ENCODE measurements around the gene NEDD8.

The NEDD8 gene

DNA sequence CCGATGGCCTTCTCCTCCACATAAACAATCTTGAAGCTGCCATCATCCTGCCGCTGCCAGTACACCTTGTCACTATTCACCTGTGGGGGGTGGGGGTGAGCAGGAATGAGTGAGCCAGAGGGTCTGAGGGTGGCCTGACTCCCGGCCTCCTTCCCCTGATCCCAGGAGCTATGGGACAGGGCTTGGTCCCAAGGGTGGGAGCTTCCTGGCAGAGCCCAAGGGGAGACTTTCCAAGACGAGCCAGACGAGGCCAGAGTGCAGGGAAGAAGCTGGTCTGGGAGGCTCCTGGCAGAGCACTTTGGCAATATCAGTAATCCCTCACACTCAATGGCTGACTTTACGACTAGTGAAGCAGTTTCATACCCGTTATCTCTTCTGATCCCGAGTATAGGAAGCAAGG, 23.3 kb upstream of the NEDD8 start:
- H3K27ac ChIP-seq: no peak overlapping the region
- TF ChIP-seq ZFX (IDR thresholded peaks at IDR 0.05; ENCODE audit: borderline replicate concordance): no peak
- TF ChIP-seq, protein P1, sequence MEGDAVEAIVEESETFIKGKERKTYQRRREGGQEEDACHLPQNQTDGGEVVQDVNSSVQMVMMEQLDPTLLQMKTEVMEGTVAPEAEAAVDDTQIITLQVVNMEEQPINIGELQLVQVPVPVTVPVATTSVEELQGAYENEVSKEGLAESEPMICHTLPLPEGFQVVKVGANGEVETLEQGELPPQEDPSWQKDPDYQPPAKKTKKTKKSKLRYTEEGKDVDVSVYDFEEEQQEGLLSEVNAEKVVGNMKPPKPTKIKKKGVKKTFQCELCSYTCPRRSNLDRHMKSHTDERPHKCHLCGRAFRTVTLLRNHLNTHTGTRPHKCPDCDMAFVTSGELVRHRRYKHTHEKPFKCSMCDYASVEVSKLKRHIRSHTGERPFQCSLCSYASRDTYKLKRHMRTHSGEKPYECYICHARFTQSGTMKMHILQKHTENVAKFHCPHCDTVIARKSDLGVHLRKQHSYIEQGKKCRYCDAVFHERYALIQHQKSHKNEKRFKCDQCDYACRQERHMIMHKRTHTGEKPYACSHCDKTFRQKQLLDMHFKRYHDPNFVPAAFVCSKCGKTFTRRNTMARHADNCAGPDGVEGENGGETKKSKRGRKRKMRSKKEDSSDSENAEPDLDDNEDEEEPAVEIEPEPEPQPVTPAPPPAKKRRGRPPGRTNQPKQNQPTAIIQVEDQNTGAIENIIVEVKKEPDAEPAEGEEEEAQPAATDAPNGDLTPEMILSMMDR (IDR thresholded peaks at IDR 0.05): no peak

DNA sequence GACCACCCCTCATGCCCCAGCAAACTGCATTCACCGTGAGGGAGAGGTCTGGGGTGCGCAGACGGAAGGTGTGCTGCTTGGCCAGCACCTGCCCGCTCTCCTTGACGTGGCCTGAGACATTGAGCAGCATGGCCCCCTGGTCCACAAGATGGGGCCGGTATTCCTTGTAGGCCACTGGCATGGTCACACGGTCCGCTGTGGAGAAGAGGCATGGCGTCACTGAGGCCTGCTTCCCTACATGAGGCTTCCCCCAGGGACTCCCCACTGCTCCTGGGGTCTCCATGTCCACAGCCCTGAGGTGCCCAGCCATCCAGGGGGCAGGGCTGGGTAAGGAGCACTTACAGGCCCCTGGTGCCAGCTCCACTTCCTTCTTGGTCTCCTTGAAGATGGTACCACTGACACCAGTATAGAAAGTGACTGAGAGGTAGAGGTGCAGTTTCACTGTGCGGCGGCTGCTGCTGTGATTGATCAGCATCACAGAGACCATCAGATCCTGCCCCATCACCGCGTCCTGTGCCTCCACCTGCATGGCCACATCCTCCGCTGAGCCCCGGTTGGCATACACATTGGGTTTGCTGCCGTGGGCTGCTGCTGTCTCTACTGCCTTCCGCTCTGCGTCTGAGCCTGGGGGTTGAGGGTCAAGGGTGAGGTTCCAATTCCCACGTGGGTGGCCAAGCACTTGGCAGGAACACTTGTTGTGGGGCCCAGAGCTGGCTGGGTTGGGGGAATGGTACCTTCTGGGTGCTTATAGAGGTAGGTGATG, 22.6 kb upstream of the NEDD8 start:
- no peak overlapping the region for H3K27ac ChIP-seq
- no peak for TF ChIP-seq ZFX (IDR thresholded peaks at IDR 0.05; ENCODE audit: borderline replicate concordance)
- TF ChIP-seq, protein P1 (IDR thresholded peaks at IDR 0.05): no peak

DNA sequence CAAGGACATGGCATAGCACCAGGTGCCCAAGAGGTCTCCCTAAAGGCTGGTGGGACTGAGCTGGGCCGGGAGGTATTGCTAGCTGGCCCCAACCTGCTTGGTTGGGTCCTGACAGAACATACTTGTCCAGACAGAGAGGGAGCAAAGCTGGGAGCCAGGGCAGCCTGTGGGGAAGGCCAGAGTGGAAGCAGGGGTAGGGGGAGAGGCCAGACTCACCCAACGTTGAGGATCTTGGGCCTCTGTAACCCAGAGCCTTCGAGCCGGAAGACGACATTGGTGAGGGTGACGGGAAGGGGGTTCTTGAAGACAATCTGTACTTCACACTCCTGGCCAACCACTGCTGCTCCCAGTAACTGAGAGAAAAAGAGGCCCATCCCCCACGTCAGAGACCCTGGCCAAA, 21.8 kb upstream of the NEDD8 start:
- no peak for TF ChIP-seq ZFX (IDR thresholded peaks at IDR 0.05; ENCODE audit: borderline replicate concordance)
- TF ChIP-seq, protein P1 (IDR thresholded peaks at IDR 0.05): no peak

DNA sequence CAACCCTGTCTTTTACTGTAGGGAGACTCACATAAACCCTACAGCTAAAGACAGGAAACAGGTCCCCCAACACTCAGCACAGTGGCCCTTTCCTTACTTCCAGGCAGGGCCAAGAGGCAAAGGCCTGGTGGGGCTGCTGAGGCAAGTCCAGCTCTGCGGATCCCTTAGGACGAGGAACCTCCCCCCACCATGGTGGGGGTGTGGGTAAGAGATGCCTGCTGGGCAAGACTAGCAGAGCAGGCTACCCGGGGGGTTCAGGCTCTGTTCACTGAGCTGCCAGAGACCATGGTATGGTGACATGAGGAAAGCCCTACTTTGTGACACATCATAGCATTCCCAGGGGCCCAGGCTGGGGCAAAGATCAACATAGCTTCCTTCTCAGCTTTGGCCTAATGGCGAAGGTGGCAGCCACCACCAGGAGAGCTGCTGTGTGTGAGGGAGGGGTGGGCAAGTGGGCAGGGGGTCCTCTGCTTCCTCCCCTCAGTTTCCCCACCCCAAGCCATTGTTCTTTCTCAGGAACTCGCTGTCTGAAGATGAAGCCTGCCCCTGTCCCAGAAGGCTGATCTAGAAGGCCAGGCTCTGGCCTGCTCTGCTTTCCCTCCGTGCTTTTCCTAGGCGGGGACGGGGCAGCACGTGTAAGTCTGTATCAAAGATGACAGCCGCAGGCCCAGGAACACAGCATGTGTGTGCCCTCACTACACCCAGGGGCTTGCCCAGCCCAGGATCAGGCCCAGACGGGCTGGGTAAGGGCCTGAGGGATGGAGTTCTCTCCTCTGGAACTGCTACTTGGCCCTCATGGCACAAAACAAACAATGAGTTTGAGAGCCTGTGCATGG, 20.3 kb upstream of the NEDD8 start:
- no peak for TF ChIP-seq ZFX (IDR thresholded peaks at IDR 0.05; ENCODE audit: borderline replicate concordance)
- TF ChIP-seq, protein P1 (IDR thresholded peaks at IDR 0.05): no peak
- no peak overlapping the region for H3K27ac ChIP-seq

More for the DNA sequence above, 21.8 kb upstream of the NEDD8 start:
- no peak overlapping the region for H3K27ac ChIP-seq

DNA sequence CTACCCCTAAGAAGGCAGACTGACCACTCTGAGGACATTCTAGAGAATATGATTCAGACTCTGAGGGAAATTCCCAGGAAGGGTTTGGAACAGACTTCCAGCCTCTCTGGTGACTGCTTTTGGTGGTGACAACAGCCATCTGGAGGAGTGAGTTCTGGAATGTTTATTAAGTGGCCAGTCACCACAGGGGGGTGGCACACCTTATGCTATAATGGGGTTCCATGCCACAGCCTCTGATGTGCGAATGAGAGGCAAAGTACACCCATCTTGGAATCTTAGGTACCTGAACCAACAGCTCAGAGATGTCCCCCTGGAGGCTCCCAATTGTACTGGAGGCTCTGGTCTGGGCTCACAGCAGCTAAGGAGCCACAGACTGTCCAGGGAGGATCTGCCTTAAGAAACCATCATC, 19.7 kb upstream of the NEDD8 start:
- no peak overlapping the region for H3K27ac ChIP-seq
- no peak for TF ChIP-seq ZFX (IDR thresholded peaks at IDR 0.05; ENCODE audit: borderline replicate concordance)
- TF ChIP-seq, protein P1 (IDR thresholded peaks at IDR 0.05): no peak

GRCh38 chr14:24250354-24250753, 18.2 kb upstream of the NEDD8 start:
- H3K27ac ChIP-seq: no peak overlapping the region
- TF ChIP-seq, protein P1 (IDR thresholded peaks at IDR 0.05): no peak
- TF ChIP-seq ZFX (IDR thresholded peaks at IDR 0.05; ENCODE audit: borderline replicate concordance): no peak
